Prostate gland (tissue), 2 donors: ENCODE data around the gene NDFIP1.

Experiments used
- POLR2A ChIP-seq: fragments of 450-650 bp; IDR thresholded peaks from one replicate; pipeline ENCODE4 v1.6.1; 2016; ENCODE audit warnings: antibody characterized with exemption, mild to moderate bottlenecking
- TF ChIP-seq, protein P1 (sequence below), 4 experiments: fragments of 200-600 bp in 2 of 4; fragments of 450-650 bp in 2 of 4; sonication (generic) in 2 of 4; IDR thresholded peaks; 1 replicate in 3 of 4; 2 replicates in 1 of 4; pipeline ENCODE4 v1.5.1; 2016 to 2019; ENCODE audit warnings: antibody characterized with exemption in 4 of 4, mild to moderate bottlenecking in 2 of 4, moderate library complexity in 2 of 4

DNA sequence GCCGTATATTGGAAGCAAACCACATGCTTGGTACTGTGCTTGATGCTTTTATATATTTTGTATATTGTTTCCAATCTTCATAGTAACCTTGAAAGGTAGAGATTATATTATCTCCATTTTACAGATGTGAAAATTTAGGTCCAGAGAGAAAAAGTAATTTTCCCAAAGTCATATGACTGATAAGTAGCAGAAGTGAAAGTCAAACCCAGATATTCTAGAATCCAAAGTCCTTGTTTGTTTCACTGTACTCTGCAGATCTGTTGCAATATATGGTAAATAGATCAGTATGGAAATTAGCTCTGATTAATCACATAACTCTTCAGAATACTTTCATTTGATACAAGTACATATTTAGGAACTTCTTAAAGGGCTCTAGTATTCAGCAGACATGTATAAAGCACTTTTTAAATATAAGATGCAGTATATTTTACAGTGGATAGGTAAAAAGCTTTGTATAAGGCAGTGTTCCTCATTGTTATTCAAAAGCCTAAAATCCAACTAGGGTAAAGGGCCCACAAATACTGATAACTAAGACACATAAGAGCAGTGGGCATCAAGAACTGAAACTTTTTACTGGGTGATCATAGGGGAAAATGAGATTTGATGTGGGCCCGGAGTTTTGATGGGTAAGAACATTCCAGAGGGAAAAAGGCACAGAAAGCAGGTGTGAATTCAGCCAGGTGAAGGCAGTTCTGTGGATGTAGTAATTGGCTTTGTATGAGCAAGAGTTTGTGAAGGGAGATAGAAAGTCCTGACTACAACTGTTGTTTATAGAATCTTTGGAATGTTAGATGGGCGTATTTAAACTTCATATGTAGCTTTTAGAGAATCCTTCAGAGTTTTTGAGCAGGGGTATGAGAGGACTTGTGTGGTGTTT, 25.0 kb downstream of the NDFIP1 start:
- TF ChIP-seq POLR2A, result no peak
- TF ChIP-seq, protein P1, sequence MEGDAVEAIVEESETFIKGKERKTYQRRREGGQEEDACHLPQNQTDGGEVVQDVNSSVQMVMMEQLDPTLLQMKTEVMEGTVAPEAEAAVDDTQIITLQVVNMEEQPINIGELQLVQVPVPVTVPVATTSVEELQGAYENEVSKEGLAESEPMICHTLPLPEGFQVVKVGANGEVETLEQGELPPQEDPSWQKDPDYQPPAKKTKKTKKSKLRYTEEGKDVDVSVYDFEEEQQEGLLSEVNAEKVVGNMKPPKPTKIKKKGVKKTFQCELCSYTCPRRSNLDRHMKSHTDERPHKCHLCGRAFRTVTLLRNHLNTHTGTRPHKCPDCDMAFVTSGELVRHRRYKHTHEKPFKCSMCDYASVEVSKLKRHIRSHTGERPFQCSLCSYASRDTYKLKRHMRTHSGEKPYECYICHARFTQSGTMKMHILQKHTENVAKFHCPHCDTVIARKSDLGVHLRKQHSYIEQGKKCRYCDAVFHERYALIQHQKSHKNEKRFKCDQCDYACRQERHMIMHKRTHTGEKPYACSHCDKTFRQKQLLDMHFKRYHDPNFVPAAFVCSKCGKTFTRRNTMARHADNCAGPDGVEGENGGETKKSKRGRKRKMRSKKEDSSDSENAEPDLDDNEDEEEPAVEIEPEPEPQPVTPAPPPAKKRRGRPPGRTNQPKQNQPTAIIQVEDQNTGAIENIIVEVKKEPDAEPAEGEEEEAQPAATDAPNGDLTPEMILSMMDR (IDR thresholded peaks at IDR 0.05), result no peak
